ENCODE data around the gene CLIC6. TPM values are rescaled to one million over a fixed set of nuclear protein-coding genes. Genes with fewer than 3 reads are reported as not detected.

Gene CLIC6
- total and polyA plus RNA-seq, 9 of the 15 experiments (the other 6 are each of a cell fraction or from before 2014, with no cell fraction given): not detected

DNA sequence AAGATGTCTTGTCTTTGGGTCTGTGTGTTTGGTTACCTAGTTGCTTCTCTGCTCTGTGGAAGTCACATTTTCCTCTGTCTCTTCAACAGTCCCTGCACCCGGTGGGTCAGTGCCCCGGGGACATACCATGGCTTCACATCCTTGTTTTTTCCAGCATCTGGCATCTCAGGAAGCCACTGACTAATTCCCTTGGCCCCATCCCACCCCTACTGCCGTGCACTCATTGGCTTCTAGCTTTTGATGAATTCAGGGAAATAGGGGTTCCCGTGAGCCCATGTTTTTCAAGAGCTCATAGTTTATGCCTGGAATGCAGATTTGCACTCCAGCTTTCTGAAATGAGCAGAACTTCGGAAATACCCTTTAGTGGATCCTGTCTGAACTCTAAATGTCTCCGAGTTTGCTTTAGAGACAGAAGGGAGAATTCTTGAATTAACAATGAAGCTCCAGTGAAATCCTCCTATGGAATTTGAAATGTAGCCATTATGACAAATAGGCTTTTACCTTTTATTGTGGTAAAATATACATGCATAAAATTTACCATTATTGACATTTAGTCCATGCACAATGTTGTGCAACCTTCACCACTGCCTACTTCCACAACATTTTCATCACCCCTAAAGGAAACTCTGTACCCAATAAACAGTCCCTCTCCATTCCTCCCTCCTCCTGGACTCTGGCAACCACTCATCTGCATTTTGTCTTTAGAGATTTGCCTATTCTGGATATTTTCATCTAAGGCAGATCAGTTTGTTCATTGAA is 67.5 kb downstream of the CLIC6 start:
- Histone ChIP-seq H4K20me1 (replicated peaks; ENCODE audit: control insufficient read depth, insufficient read depth, low read length) (no peaks in the 10 kb centered on the region; the same call in 1 of the 2 replicates), H3K27me3 (ENCODE audit: control insufficient read depth in 2 of 2, insufficient read depth in 2 of 2, low read length in 2 of 2) (peaks cover 22 to 33% of the 10 kb centered on the region in 2 experiments), H3K36me3 (ENCODE audit: control insufficient read depth, insufficient read depth, low read length) (no peaks in the 10 kb centered on the region), H3K9me3 (replicated peaks; ENCODE audit: control insufficient read depth, insufficient read depth, low read depth, low read length) (no peaks in the 10 kb centered on the region), H3K4me3 (no peak overlapping the region), H3K9me1 (ENCODE audit: control insufficient read depth, insufficient read depth, low read length) (no peaks in the 10 kb centered on the region), H2AFZ (ENCODE audit: low read depth, low read length) (no peak overlapping the region), H3K4me2 (ENCODE audit: insufficient read depth, low read length) (no peak overlapping the region), H3K4me1 (replicated peaks in 1 of 2; ENCODE audit: control insufficient read depth in 2 of 2, insufficient read depth in 2 of 2, low read length in 2 of 2) (no peaks in the 10 kb centered on the region; a peak in 1 of 5 replicates), H3K79me2 (ENCODE audit: control insufficient read depth, insufficient read depth, low read length) (no peaks in the 10 kb centered on the region), H3K27ac (ENCODE audit: extremely low read depth, low read depth, low read length) (no peak overlapping the region), H3K9ac (ENCODE audit: insufficient read depth in 1 of 2, low read depth in 2 of 2, low read length in 2 of 2) (no peak overlapping the region)
- no TSS peak for BruUV-seq (replicated peaks)
- CTCF ChIA-PET (ENCODE audit: low intra/inter-chr PET ratio): no interaction called here
- intact Hi-C loops (cut with micrococcal nuclease) (no loop called here), in situ Hi-C loops (cut with MboI) (no loop called here)
- POLR2A ChIA-PET: interaction anchor here (0.8 kb wide), 1 partner anchor 9 kb away, joined by 4 read pairs; no protein-coding TSS in a partner anchor
- FAIRE-seq: no peak
- no peak for ATAC-seq
- no peak for DNase-seq (ENCODE audit: extremely low read depth in 1 of 4, low spot score in 3 of 4)
- TF ChIP-seq CEBPG (CRISPR knock-in tag; IDR thresholded peaks at IDR 0.05): no peak
- TF ChIP-seq CEBPG (tag; conservative IDR thresholded peaks at IDR 0.05 in 1 of 2, IDR thresholded peaks at IDR 0.05 in 1 of 2): peak; percentile 10 to 59; a peak in 2 of 4 replicates
- TF ChIP-seq PHF20 (IDR thresholded peaks at IDR 0.05; ENCODE audit: partially characterized antibody): no peak
- peak; percentile 39; the same call in 1 of the 2 replicates for TF ChIP-seq CEBPB (tag; IDR thresholded peaks at IDR 0.05)
- WGBS (ENCODE audit: insufficient coverage, low coverage, missing lambda C conversion rate): under 1% methylated on average over 6 of the region's 6 CpGs

DNA sequence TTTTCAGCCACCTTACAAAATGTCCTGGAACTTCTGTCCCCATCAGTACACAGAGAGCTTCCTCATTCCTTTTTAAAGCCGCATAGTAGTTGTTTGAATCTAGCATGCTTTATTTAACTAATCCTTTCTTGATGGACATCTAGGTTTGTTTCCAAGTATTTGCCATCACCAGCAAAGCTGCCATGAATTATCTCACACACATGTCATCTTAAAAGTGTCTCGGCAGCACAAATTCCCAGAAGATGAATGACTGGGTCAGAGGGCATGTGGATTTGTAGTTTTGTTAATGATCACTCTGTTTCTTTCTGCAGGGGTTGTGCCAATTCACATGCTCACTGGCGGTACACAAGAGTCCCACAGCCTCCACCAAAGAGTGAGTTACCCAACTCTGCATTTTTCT is 68.3 kb downstream of the CLIC6 start:
- Histone ChIP-seq H3K9me1 (ENCODE audit: control insufficient read depth, insufficient read depth, low read length) (no peaks in the 10 kb centered on the region), H3K9ac (ENCODE audit: insufficient read depth in 1 of 2, low read depth in 2 of 2, low read length in 2 of 2) (no peak overlapping the region), H2AFZ (ENCODE audit: low read depth, low read length) (no peak overlapping the region), H3K9me3 (replicated peaks; ENCODE audit: control insufficient read depth, insufficient read depth, low read depth, low read length) (no peaks in the 10 kb centered on the region), H3K4me1 (replicated peaks in 1 of 2; ENCODE audit: control insufficient read depth in 2 of 2, insufficient read depth in 2 of 2, low read length in 2 of 2) (no peaks in the 10 kb centered on the region; a peak in 1 of 5 replicates), H3K79me2 (ENCODE audit: control insufficient read depth, insufficient read depth, low read length) (no peaks in the 10 kb centered on the region), H3K27ac (ENCODE audit: extremely low read depth, low read depth, low read length) (no peak overlapping the region), H3K4me3 (no peak overlapping the region), H3K27me3 (ENCODE audit: control insufficient read depth in 2 of 2, insufficient read depth in 2 of 2, low read length in 2 of 2) (peaks cover 24 to 40% of the 10 kb centered on the region in 2 experiments), H4K20me1 (replicated peaks; ENCODE audit: control insufficient read depth, insufficient read depth, low read length) (no peaks in the 10 kb centered on the region; the same call in 1 of the 2 replicates), H3K36me3 (ENCODE audit: control insufficient read depth, insufficient read depth, low read length) (no peaks in the 10 kb centered on the region), H3K4me2 (ENCODE audit: insufficient read depth, low read length) (no peak overlapping the region)
- no TSS peak for BruUV-seq (replicated peaks)
- in situ Hi-C loops (cut with MboI): no loop called here
- FAIRE-seq (peak; percentile 6), DNase-seq (ENCODE audit: extremely low read depth in 1 of 4, low spot score in 3 of 4) (no peak), ATAC-seq (no peak)
- ChIA-PET POLR2A (interaction anchor here (0.9 kb wide), 1 partner anchor 13 kb away, joined by 3 read pairs; no protein-coding TSS in a partner anchor), CTCF (ENCODE audit: low intra/inter-chr PET ratio) (no interaction called here)
- intact Hi-C loops (cut with micrococcal nuclease): no loop called here
- WGBS (ENCODE audit: insufficient coverage, low coverage, missing lambda C conversion rate): 4% methylated on average over 3 of the region's 3 CpGs
- TF ChIP-seq FOXM1 (IDR thresholded peaks at IDR 0.05; ENCODE audit: low read depth) (no peak), FOXM1 (CRISPR knock-in tag; IDR thresholded peaks at IDR 0.05; ENCODE audit: low read depth) (no peak), ZNF586 (CRISPR knock-in tag; conservative IDR thresholded peaks at IDR 0.05) (no peak), SREBF2 (CRISPR knock-in tag; IDR thresholded peaks at IDR 0.05) (no peak), SIX5 (IDR thresholded peaks at IDR 0.05; ENCODE audit: borderline replicate concordance in 1 of 2, insufficient read depth in 1 of 2, low read depth in 1 of 2, low read length in 2 of 2) (no peak), MEIS2 (IDR thresholded peaks at IDR 0.05; ENCODE audit: partially characterized antibody) (peak; percentile 58), MAFK (IDR thresholded peaks at IDR 0.05; ENCODE audit: low read length) (no peak), MIER1 (IDR thresholded peaks at IDR 0.05; ENCODE audit: low read depth) (no peak)
